Body of pancreas (tissue), 4 donors: ENCODE data around the gene PLPPR3. TPM values are rescaled to one million over a fixed set of nuclear protein-coding genes. Genes with fewer than 3 reads are reported as not detected.

ENCODE experiments used
- ATAC-seq: fragments of 150-250 bp; one replicate; pipeline ENCODE4 v1.9.1; 2016
- DNase-seq, 4 donors: peaks; one replicate each; pipeline ENCODE4 v3.0.0-alpha.2; 2019
- H3K27ac ChIP-seq, 4 donors: fragments of 200-600 bp; sonication (generic); 1 replicate in 3 of 4; 2 replicates in 1 of 4; pipeline versions ENCODE4 v1.5.1 to v1.6.1; 2016 to 2019; ENCODE audit warnings: mild to moderate bottlenecking in 1 of 4, mixed read lengths in 1 of 4, moderate library complexity in 1 of 4
- H3K27me3 ChIP-seq, 2 donors: fragments of 200-600 bp; sonication (generic); one replicate each; pipeline ENCODE4 v1.6.0; 2016; ENCODE audit warnings: mild to moderate bottlenecking in 1 of 2
- H3K36me3 ChIP-seq, 2 donors: fragments of 200-600 bp; sonication (generic); replicated peaks in 1 of 2; 2 replicates each; pipeline ENCODE4 v1.5.1; 2016; ENCODE audit warnings: low read depth in 2 of 2; ENCODE audit not compliant: insufficient read depth in 1 of 2
- H3K4me1 ChIP-seq: fragments of 200-600 bp; sonication (generic); one replicate; pipeline ENCODE4 v1.6.0; 2016
- H3K4me3 ChIP-seq, 2 donors: fragments of 200-600 bp; sonication (generic); 1 replicate in 1 of 2; 2 replicates in 1 of 2; pipeline ENCODE4 v1.5.1; 2016 to 2019
- H3K9me3 ChIP-seq, 3 donors: fragments of 200-600 bp; sonication (generic); 1 replicate in 2 of 3; 2 replicates in 1 of 3; pipeline ENCODE4 v1.5.1; 2016
- CTCF ChIP-seq, 7 experiments: fragments of 450-650 bp in 4 of 7; fragments of 200-600 bp in 3 of 7; sonication (generic) in 3 of 7; IDR thresholded peaks; one replicate each; pipeline ENCODE4 v1.5.1; 2016 to 2019; ENCODE audit warnings: antibody characterized with exemption in 7 of 7
- POLR2A ChIP-seq, 3 donors: fragments of 450-650 bp; IDR thresholded peaks; one replicate each; pipeline ENCODE4 v1.6.1; 2016; ENCODE audit warnings: antibody characterized with exemption in 3 of 3, mild to moderate bottlenecking in 2 of 3
- WGBS, 2 donors: methylation state at CpG; one replicate each; pipeline ENCODE4 v1.1.5; 2017; 5-methylcytosine and 5-hydroxymethylcytosine counted together
- intact Hi-C: fragments of 100-400 bp; cut with DNase I; formaldehyde crosslinking; loops from one replicate; pipeline ENCODE4 v1.15.1; 2023
- microRNA counts, 2 donors: library from miRNA; unstranded; fragments of <30 nt; microRNA quantifications; one replicate each; lab custom pipeline; 2017
- microRNA-seq, 2 donors: library from miRNA; unstranded; fragments of <30 nt; microRNA quantifications; one replicate each; pipeline ENCODE4, GENCODE V29; 2016; ENCODE audit warnings: borderline number of aligned reads in 2 of 2, borderline replicate concordance in 2 of 2
- small RNA-seq: library from RNA; depleted of rRNA; stranded (forward); fragments of <200 nt; gene quantifications from one replicate; pipeline ENCODE3, GENCODE V24; 2016
- total RNA-seq, 2 donors: library from RNA; depleted of rRNA; stranded (reverse); fragments of >200 nt; gene quantifications; one replicate each; pipeline ENCODE4 v1.1.0, GENCODE V29; 2016

PLPPR3 gene
- total RNA-seq, 2 donors from 2014 or later = not detected

DNA sequence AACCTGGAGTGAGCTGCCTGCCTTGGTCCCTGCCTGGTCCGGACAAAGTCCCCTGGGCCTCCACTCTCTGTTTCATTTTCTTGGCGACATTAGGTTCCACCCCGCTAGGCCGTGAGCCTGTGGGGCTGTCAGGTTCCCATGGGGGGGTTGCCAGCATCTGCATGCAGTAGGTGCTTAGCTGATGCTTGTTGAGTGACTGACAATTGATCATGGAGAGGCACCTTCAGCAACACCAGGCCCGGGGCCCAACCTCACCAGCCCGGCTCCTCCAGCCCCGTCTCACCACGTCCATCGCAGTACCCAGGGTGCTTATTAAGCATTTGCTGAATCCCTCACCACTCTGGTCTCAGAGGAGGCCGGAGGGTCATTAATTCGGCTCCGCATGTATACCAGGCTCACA is 57.5 kb downstream of the PLPPR3 start:
- WGBS, 2 donors = 83 to 93% methylated on average over 4 to 12 of the region's 12 CpGs
- Histone ChIP-seq H3K4me1 (no peaks in the 10 kb centered on the region), H3K27ac (no peak overlapping the region), H3K9me3 (no peaks in the 10 kb centered on the region), H3K36me3 (no peaks in the 10 kb centered on the region), H3K4me3 (no peak overlapping the region), H3K27me3 (no peaks in the 10 kb centered on the region)
- intact Hi-C loops = loop anchor here (10.0 kb wide), 1 partner anchor 220 kb away; the partner anchor contains the start of gene WDR18
- ATAC-seq (no peak), DNase-seq (no peak)
- no peak for TF ChIP-seq POLR2A (IDR thresholded peaks at IDR 0.05)
- no peak for TF ChIP-seq CTCF (IDR thresholded peaks at IDR 0.05)

GRCh38 chr19:763869-764268 is 57.9 kb downstream of the PLPPR3 start:
- Histone ChIP-seq H3K27me3 (no peaks in the 10 kb centered on the region), H3K36me3 (no peaks in the 10 kb centered on the region), H3K4me1 (no peaks in the 10 kb centered on the region), H3K9me3 (no peaks in the 10 kb centered on the region), H3K4me3 (no peak overlapping the region), H3K27ac (no peak overlapping the region)
- TF ChIP-seq POLR2A (IDR thresholded peaks at IDR 0.05) = no peak
- TF ChIP-seq CTCF (IDR thresholded peaks at IDR 0.05) = no peak
- no peak for DNase-seq
- no peak for ATAC-seq
- intact Hi-C loops = loop anchor here (10.0 kb wide), 1 partner anchor 221 kb away; the partner anchor contains the start of gene WDR18
- WGBS, 2 donors = 91 to 100% methylated on average over 5 to 6 of the region's 6 CpGs

DNA sequence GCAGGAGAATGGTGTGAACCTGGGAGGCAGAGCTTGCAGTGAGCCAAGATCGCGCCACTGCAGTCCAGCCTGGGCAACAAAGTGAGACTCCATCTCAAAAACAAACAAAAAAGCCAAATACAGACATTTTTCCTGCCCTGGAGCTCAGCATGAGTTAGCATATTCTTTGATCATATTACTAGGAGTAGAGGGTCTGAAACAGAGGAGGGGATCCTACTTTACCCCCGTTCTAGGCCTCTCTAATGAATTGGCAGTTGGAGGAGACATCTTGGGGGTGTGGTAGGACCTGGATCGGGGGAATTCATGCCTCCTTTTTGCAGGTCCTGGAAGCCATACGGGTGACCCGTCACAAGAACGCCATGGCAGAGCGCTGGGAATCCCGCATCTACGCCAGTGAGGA is 58.6 kb downstream of the PLPPR3 start:
- H3K27ac ChIP-seq = no peak overlapping the region
- 93 to 96% methylated on average over 8 to 10 of the region's 10 CpGs for whole genome bisulfite sequencing, 2 donors
- H3K36me3 ChIP-seq = no peaks in the 10 kb centered on the region
- no peaks in the 10 kb centered on the region for H3K4me1 ChIP-seq
- no peak for ATAC-seq
- no peak for DNase-seq
- H3K4me3 ChIP-seq = no peak overlapping the region
- intact Hi-C loops = loop anchor here (10.0 kb wide), 1 partner anchor 222 kb away; the partner anchor contains the start of gene WDR18
- no peak for TF ChIP-seq POLR2A (IDR thresholded peaks at IDR 0.05)
- TF ChIP-seq CTCF (IDR thresholded peaks at IDR 0.05) = no peak
- H3K9me3 ChIP-seq = no peaks in the 10 kb centered on the region
- no peaks in the 10 kb centered on the region for H3K27me3 ChIP-seq

MicroRNA genes within 50 kb of the gene (microRNA counts, 767-probe panel; counts per million panel counts)
- microRNA hsa-miR-3187-3p (lab: Ali Mortazavi, UCI) = 0 to 736 counts per million in 2 donors

Small RNAs within 50 kb of the gene (microRNA-seq; reads per million reads assigned to microRNA genes)
- 0.93 to 1.3 reads per million in 2 donors for gene MIR3187
- gene MIR4745 = 0 to 1.3 reads per million in 2 donors

Small RNAs within 50 kb of the gene (small RNA-seq; reads per million reads assigned to genes)
- gene MIR3187 = not detected

Other genes starting within 250 kb of the PLPPR3 start
- gene BSG, start 249.4 kb downstream of the PLPPR3 start, total RNA-seq = 100 to 1,000 TPM; 176 to 264 TPM
- under 1 TPM in 1 of 2 donors, not detected in 1; 0.26 TPM for gene HCN2, start 232.1 kb downstream of the PLPPR3 start, total RNA-seq
- gene POLRMT, start 188.4 kb downstream of the PLPPR3 start, total RNA-seq = 10 to 100 TPM; 25.4 to 46.1 TPM
- gene FGF22, start 182.1 kb downstream of the PLPPR3 start, total RNA-seq = not detected
- 10 to 100 TPM; 23.3 to 45.8 TPM for gene RNF126, start 158.7 kb downstream of the PLPPR3 start, total RNA-seq
- 100 to 1,000 TPM in 1 of 2 donors, 10 to 100 TPM in 1; 72.4 to 236 TPM for gene FSTL3, start 145.6 kb downstream of the PLPPR3 start, total RNA-seq
- gene PRSS57, start 126.5 kb downstream of the PLPPR3 start, total RNA-seq = not detected
- 10 to 100 TPM; 14.8 to 32.6 TPM for gene PALM, start 113.0 kb downstream of the PLPPR3 start, total RNA-seq
- 1 to 10 TPM in 1 of 2 donors, under 1 TPM in 1; 0.99 to 3.4 TPM for gene MISP, start 70.8 kb downstream of the PLPPR3 start, total RNA-seq
- gene PTBP1, start 24.5 kb downstream of the PLPPR3 start, total RNA-seq = 100 to 1,000 TPM in 1 of 2 donors, 10 to 100 TPM in 1; 78.9 to 100 TPM
- under 1 TPM in 1 of 2 donors, not detected in 1; 0.26 TPM for gene AZU1, start 5.9 kb upstream of the PLPPR3 start, total RNA-seq
- under 1 TPM in 1 of 2 donors, not detected in 1; 0.99 TPM for gene PRTN3, start 19.0 kb upstream of the PLPPR3 start, total RNA-seq
- gene ELANE, start 30.3 kb upstream of the PLPPR3 start, total RNA-seq = not detected
- gene CFD, start 37.7 kb upstream of the PLPPR3 start, total RNA-seq = 100 to 1,000 TPM; 134 to 825 TPM
- 10 to 100 TPM; 35.0 to 49.8 TPM for gene MED16, start 71.2 kb upstream of the PLPPR3 start, total RNA-seq
- not detected for gene RNU6-9, start 71.5 kb upstream of the PLPPR3 start, total RNA-seq
- gene R3HDM4, start 91.3 kb upstream of the PLPPR3 start, total RNA-seq = 10 to 100 TPM; 11.2 to 34.0 TPM
- 1 to 10 TPM in 1 of 2 donors, not detected in 1; 3.3 TPM for gene KISS1R, start 95.4 kb upstream of the PLPPR3 start, total RNA-seq
- 1 to 10 TPM; 3.1 to 5.9 TPM for gene ARID3A, start 104.1 kb upstream of the PLPPR3 start, total RNA-seq
- gene WDR18, start 162.4 kb upstream of the PLPPR3 start, total RNA-seq = 10 to 100 TPM; 15.3 to 53.1 TPM
- gene GRIN3B, start 178.5 kb upstream of the PLPPR3 start, total RNA-seq = under 1 TPM in 1 of 2 donors, not detected in 1; 0.26 TPM
- gene TMEM259, start 199.2 kb upstream of the PLPPR3 start, total RNA-seq = 100 to 1,000 TPM; 142 to 306 TPM
- not detected for gene RNU6-2, start 199.6 kb upstream of the PLPPR3 start, total RNA-seq
- 10 to 100 TPM; 30.7 to 42.5 TPM for gene CNN2, start 204.7 kb upstream of the PLPPR3 start, total RNA-seq
- 10 to 100 TPM; 33.7 to 87.3 TPM for gene ABCA7, start 218.2 kb upstream of the PLPPR3 start, total RNA-seq
- gene ARHGAP45, start 245.2 kb upstream of the PLPPR3 start, total RNA-seq = 10 to 100 TPM; 13.2 to 23.4 TPM